HS-27A (cell line): Measurements from ENCODE around the gene MYO16.

Source experiments
- DNase-seq: peaks from one replicate; pipeline ENCODE4 v3.0.0-alpha.2; 2012; ENCODE audit warnings: low read depth, missing footprints

MYO16 gene

GRCh38 chr13:108629181-108629752 lies at the start of gene MYO16:
Gene MYO16, plus strand, starts transcription at chr13:108629611. Its CDS starts 234 bp downstream, at chr13:108629845.
- DNase-seq, result no peak

- DNase-seq, result no peak
Measured at GRCh38 chr13:108586826-108587225, 42.6 kb upstream of the MYO16 start.

GRCh38 chr13:108588516-108588915 lies 40.9 kb upstream of the MYO16 start:
- no peak for DNase-seq

- no peak for DNase-seq
Measured at GRCh38 chr13:108594153-108594552, 35.3 kb upstream of the MYO16 start.

- no peak for DNase-seq
Measured at GRCh38 chr13:108595436-108596274, 33.8 kb upstream of the MYO16 start.

- no peak for DNase-seq
Measured at GRCh38 chr13:108597943-108598342, 31.5 kb upstream of the MYO16 start.

- DNase-seq, result no peak
Measured at GRCh38 chr13:108606424-108606823, 23.0 kb upstream of the MYO16 start.

- DNase-seq, result no peak
Measured at GRCh38 chr13:108609353-108609752, 20.1 kb upstream of the MYO16 start.

- DNase-seq, result no peak
Measured at GRCh38 chr13:108610507-108610906, 18.9 kb upstream of the MYO16 start.

GRCh38 chr13:108615241-108615640 lies 14.2 kb upstream of the MYO16 start:
- no peak for DNase-seq

GRCh38 chr13:108618233-108618632 lies 11.2 kb upstream of the MYO16 start:
- no peak for DNase-seq

- DNase-seq, result no peak
Measured at GRCh38 chr13:108621462-108621861, 7.9 kb upstream of the MYO16 start.

GRCh38 chr13:108624108-108624507 lies 5.3 kb upstream of the MYO16 start:
- no peak for DNase-seq

GRCh38 chr13:108624979-108625378 lies 4.4 kb upstream of the MYO16 start:
- no peak for DNase-seq

GRCh38 chr13:108629988-108630387 lies 577 bp downstream of the MYO16 start:
- no peak for DNase-seq

GRCh38 chr13:108632649-108633167 lies 3.3 kb downstream of the MYO16 start:
- DNase-seq, result no peak

GRCh38 chr13:108638901-108639300 lies 9.5 kb downstream of the MYO16 start:
- no peak for DNase-seq

- DNase-seq, result no peak
Measured at GRCh38 chr13:108643646-108644353, 14.4 kb downstream of the MYO16 start.

- no peak for DNase-seq
Measured at GRCh38 chr13:108645376-108645775, 16.0 kb downstream of the MYO16 start.

GRCh38 chr13:108650271-108650670 lies 20.9 kb downstream of the MYO16 start:
- DNase-seq, result no peak

- DNase-seq, result no peak
Measured at GRCh38 chr13:108656742-108657141, 27.3 kb downstream of the MYO16 start.

GRCh38 chr13:108657519-108657918 lies 28.1 kb downstream of the MYO16 start:
- DNase-seq, result no peak

GRCh38 chr13:108662528-108662927 lies 33.1 kb downstream of the MYO16 start:
- no peak for DNase-seq
